Measurements from ENCODE around the gene MVB12B.

Gene MVB12B

GRCh38 chr9:126336736-126337325, 10.2 kb downstream of the MVB12B start:
- H3K4me3 ChIP-seq (replicated peaks; ENCODE audit: low read depth, low read length): no peak overlapping the region
- DNase-seq (ENCODE audit: extremely low read depth, low read depth): no peak
- TF ChIP-seq CTCF (IDR thresholded peaks at IDR 0.05; ENCODE audit: low read depth, low read length, missing control alignments): no peak

GRCh38 chr9:126337729-126338372, 11.2 kb downstream of the MVB12B start:
- DNase-seq (ENCODE audit: extremely low read depth, low read depth): no peak
- TF ChIP-seq CTCF (IDR thresholded peaks at IDR 0.05; ENCODE audit: low read depth, low read length, missing control alignments): no peak
- H3K4me3 ChIP-seq (replicated peaks; ENCODE audit: low read depth, low read length): no peak overlapping the region

GRCh38 chr9:126338945-126339344, 12.3 kb downstream of the MVB12B start:
- no peak for DNase-seq (ENCODE audit: extremely low read depth, low read depth)

GRCh38 chr9:126341426-126341825, 14.8 kb downstream of the MVB12B start:
- H3K4me3 ChIP-seq (replicated peaks; ENCODE audit: low read depth, low read length): no peak overlapping the region
- TF ChIP-seq CTCF (IDR thresholded peaks at IDR 0.05; ENCODE audit: low read depth, low read length, missing control alignments): no peak
- no peak for DNase-seq (ENCODE audit: extremely low read depth, low read depth)

More at GRCh38 chr9:126338945-126339344, 12.3 kb downstream of the MVB12B start:
- H3K4me3 ChIP-seq (replicated peaks; ENCODE audit: low read depth, low read length): no peak overlapping the region
- no peak for TF ChIP-seq CTCF (IDR thresholded peaks at IDR 0.05; ENCODE audit: low read depth, low read length, missing control alignments)

- DNase-seq (ENCODE audit: extremely low read depth, low read depth): no peak
- H3K4me3 ChIP-seq (replicated peaks; ENCODE audit: low read depth, low read length): no peak overlapping the region
- no peak for TF ChIP-seq CTCF (IDR thresholded peaks at IDR 0.05; ENCODE audit: low read depth, low read length, missing control alignments)
These were observed 15.3 kb downstream of the MVB12B start for GRCh38 chr9:126341902-126342301.

- no peak for DNase-seq (ENCODE audit: extremely low read depth, low read depth)
- TF ChIP-seq CTCF (IDR thresholded peaks at IDR 0.05; ENCODE audit: low read depth, low read length, missing control alignments): no peak
- no peak overlapping the region for H3K4me3 ChIP-seq (replicated peaks; ENCODE audit: low read depth, low read length)
These were observed 16.0 kb downstream of the MVB12B start for GRCh38 chr9:126342621-126343031.

Data from HFF-Myc (cell line).